Progenitor cell of endocrine pancreas (in vitro differentiated cells): ENCODE data around the gene SLC50A1. TPM values are rescaled to one million over a fixed set of nuclear protein-coding genes. Genes with fewer than 3 reads are reported as not detected.
"Not testable (repeated sequence)": the region's sequence is repeated elsewhere in the genome, so short reads cannot be mapped to it uniquely, and the experiment has no call there.

Source experiments
- DNase-seq: peaks from one replicate; pipeline ENCODE4 v3.0.0; 2021; ENCODE audit warnings: low spot score; ENCODE audit not compliant: unreplicated experiment
- H3K27ac Mint-ChIP-seq: 2 replicates; pipeline ENCODE4 v1.8.0; 2021; ENCODE audit warnings: mild to moderate bottlenecking, moderate library complexity, mixed read lengths
- H3K27me3 Mint-ChIP-seq: 2 replicates; pipeline ENCODE4 v1.8.0; 2021; ENCODE audit warnings: mixed read lengths
- H3K36me3 Mint-ChIP-seq: 2 replicates; pipeline ENCODE4 v1.8.0; 2022; ENCODE audit warnings: mixed read lengths; ENCODE audit not compliant: insufficient read depth
- H3K4me1 Mint-ChIP-seq: 2 replicates; pipeline ENCODE4 v1.8.0; 2021; ENCODE audit warnings: low read depth, mixed read lengths
- H3K4me3 Mint-ChIP-seq: 2 replicates; pipeline ENCODE4 v1.8.0; 2021; ENCODE audit warnings: low read depth, mild to moderate bottlenecking, moderate library complexity, mixed read lengths
- H3K9me3 Mint-ChIP-seq: 2 replicates; pipeline ENCODE4 v1.8.0; 2021; ENCODE audit warnings: low read depth, mixed read lengths
- CTCF ChIP-seq: fragments of 200-600 bp; sonication (generic); IDR thresholded peaks from one replicate; pipeline ENCODE4 v1.5.0; 2021; ENCODE audit warnings: antibody characterized with exemption, mild to moderate bottlenecking; ENCODE audit not compliant: unreplicated experiment
- total RNA-seq: library from RNA; stranded (reverse); gene quantifications from 2 replicates; pipeline ENCODE4 v1.2.1, GENCODE V29; 2021

Gene SLC50A1
- total RNA-seq, 1 donor from 2014 or later, result 33.3 TPM

- H3K4me1 Mint-ChIP-seq, result no peaks in the 10 kb centered on the region
- no peak for TF ChIP-seq CTCF
- no peaks in the 10 kb centered on the region for H3K9me3 Mint-ChIP-seq
- no peaks in the 10 kb centered on the region for H3K36me3 Mint-ChIP-seq
- H3K27me3 Mint-ChIP-seq, result peaks cover 34% of the 10 kb centered on the region
- no peak for DNase-seq
- no peak overlapping the region for H3K27ac Mint-ChIP-seq
- no peak overlapping the region for H3K4me3 Mint-ChIP-seq
Measured at GRCh38 chr1:155117610-155118009, 18.0 kb upstream of the SLC50A1 start.

GRCh38 chr1:155118090-155118489 is 17.6 kb upstream of the SLC50A1 start:
- not testable (repeated sequence) for H3K4me3 Mint-ChIP-seq, H3K4me1 Mint-ChIP-seq, H3K36me3 Mint-ChIP-seq, H3K9me3 Mint-ChIP-seq, H3K27ac Mint-ChIP-seq, DNase-seq
- H3K27me3 Mint-ChIP-seq, result peaks cover 35% of the 10 kb centered on the region

GRCh38 chr1:155120253-155120652 is 15.4 kb upstream of the SLC50A1 start:
- H3K27me3 Mint-ChIP-seq, result peaks cover 50% of the 10 kb centered on the region
- no peaks in the 10 kb centered on the region for H3K36me3 Mint-ChIP-seq
- no peaks in the 10 kb centered on the region for H3K4me1 Mint-ChIP-seq
- no peak overlapping the region for H3K4me3 Mint-ChIP-seq
- no peak for TF ChIP-seq CTCF
- H3K27ac Mint-ChIP-seq, result no peak overlapping the region
- no peaks in the 10 kb centered on the region for H3K9me3 Mint-ChIP-seq
- DNase-seq, result no peak

- Mint-ChIP-seq H3K4me3 (no peak overlapping the region), H3K36me3 (no peaks in the 10 kb centered on the region), H3K4me1 (peaks cover 3% of the 10 kb centered on the region), H3K9me3 (no peaks in the 10 kb centered on the region), H3K27me3 (peaks cover 56% of the 10 kb centered on the region), H3K27ac (no peak overlapping the region)
- TF ChIP-seq CTCF, result no peak
- DNase-seq, result no peak
Measured at GRCh38 chr1:155121249-155121648, 14.4 kb upstream of the SLC50A1 start.

- TF ChIP-seq CTCF, result no peak
- no peaks in the 10 kb centered on the region for H3K9me3 Mint-ChIP-seq
- H3K4me3 Mint-ChIP-seq, result no peak overlapping the region
- no peak overlapping the region for H3K27ac Mint-ChIP-seq
- no peak for DNase-seq
- H3K36me3 Mint-ChIP-seq, result no peaks in the 10 kb centered on the region
- H3K4me1 Mint-ChIP-seq, result peaks cover 10% of the 10 kb centered on the region
- peaks cover 55% of the 10 kb centered on the region for H3K27me3 Mint-ChIP-seq
Measured at GRCh38 chr1:155122308-155122707, 13.3 kb upstream of the SLC50A1 start.

- H3K36me3 Mint-ChIP-seq, result no peaks in the 10 kb centered on the region
- no peak overlapping the region for H3K27ac Mint-ChIP-seq
- no peaks in the 10 kb centered on the region for H3K9me3 Mint-ChIP-seq
- H3K27me3 Mint-ChIP-seq, result peaks cover 56% of the 10 kb centered on the region
- no peak for TF ChIP-seq CTCF
- peaks cover 20% of the 10 kb centered on the region for H3K4me1 Mint-ChIP-seq
- DNase-seq, result no peak
- H3K4me3 Mint-ChIP-seq, result no peak overlapping the region
Measured at GRCh38 chr1:155123801-155124200, 11.9 kb upstream of the SLC50A1 start.
